HepG2 (cell line): ENCODE data around the gene CALD1. TPM values are rescaled to one million over a fixed set of nuclear protein-coding genes. Genes with fewer than 3 reads are reported as not detected.

ENCODE experiments used
- GPBP1L1 ChIP-seq: sonication (generic); formaldehyde crosslinking; IDR thresholded peaks from 2 replicates; pipeline ENCODE4 v1.5.0; 2020; ENCODE audit warnings: mild to moderate bottlenecking, missing genetic modification reagents
- HHEX ChIP-seq: IDR thresholded peaks from 2 replicates; pipeline ENCODE4 v1.6.1; 2016; ENCODE audit warnings: control low read depth
- HOXA7 ChIP-seq: sonication (generic); formaldehyde crosslinking; IDR thresholded peaks from 2 replicates; pipeline ENCODE4 v1.8.1; 2022; ENCODE audit warnings: mild to moderate bottlenecking, missing genetic modification reagents, moderate library complexity
- MED8 ChIP-seq: sonication (generic); formaldehyde crosslinking; IDR thresholded peaks from 2 replicates; pipeline ENCODE4 v1.8.1; 2023; ENCODE audit warnings: mild to moderate bottlenecking, missing genetic modification reagents; ENCODE audit not compliant: insufficient replicate concordance
- NFIC ChIP-seq: IDR thresholded peaks from 2 replicates; pipeline ENCODE4 v1.6.1; 2012; ENCODE audit warnings: mild to moderate bottlenecking, low read length, inconsistent platforms
- NFYB ChIP-seq: sonication (generic); formaldehyde crosslinking; IDR thresholded peaks from 2 replicates; pipeline ENCODE4 v1.4.0; 2020; ENCODE audit warnings: missing genetic modification reagents
- NR2F6 ChIP-seq, 2 experiments: IDR thresholded peaks; 2 replicates each; pipeline ENCODE4 v1.6.1; 2016; ENCODE audit warnings: antibody characterized with exemption in 1 of 2, mild to moderate bottlenecking in 1 of 2
- PLRG1 ChIP-seq: fragments of 450-650 bp; conservative IDR thresholded peaks from 2 replicates; pipeline ENCODE4 v1.6.1; 2016
- RBM39 ChIP-seq: fragments of 200-400 bp; formaldehyde crosslinking; IDR thresholded peaks from one replicate; pipeline ENCODE4 v1.6.1; 2018; ENCODE audit warnings: antibody characterized with exemption, mild to moderate bottlenecking, low read depth, low read length; ENCODE audit not compliant: poor library complexity, severe bottlenecking
- REXO4 ChIP-seq: sonication (generic); formaldehyde crosslinking; IDR thresholded peaks from 2 replicates; pipeline ENCODE4 v1.8.0; 2022; ENCODE audit warnings: missing genetic modification reagents, mild to moderate bottlenecking, borderline replicate concordance
- TEAD3 ChIP-seq: optimal IDR thresholded peaks from 2 replicates; pipeline ENCODE3; 2016; ENCODE audit warnings: borderline replicate concordance
- TFDP2 ChIP-seq: sonication (generic); formaldehyde crosslinking; IDR thresholded peaks from 2 replicates; pipeline ENCODE4 v1.4.0; 2020; ENCODE audit warnings: missing genetic modification reagents
- ZBTB7A ChIP-seq: sonication (generic); formaldehyde crosslinking; IDR thresholded peaks from 2 replicates; pipeline ENCODE4 v1.8.0; 2022; ENCODE audit warnings: mild to moderate bottlenecking, missing genetic modification reagents
- ZFYVE20 ChIP-seq: sonication (generic); formaldehyde crosslinking; IDR thresholded peaks from 2 replicates; pipeline ENCODE4 v1.8.0; 2023; ENCODE audit warnings: low read depth, mild to moderate bottlenecking, moderate library complexity, missing genetic modification reagents, borderline replicate concordance
- ZMYM3 ChIP-seq: sonication (generic); formaldehyde crosslinking; IDR thresholded peaks from 2 replicates; pipeline ENCODE4 v1.5.1; 2020; ENCODE audit warnings: mild to moderate bottlenecking, missing genetic modification reagents
- ZNF136 ChIP-seq: sonication (generic); formaldehyde crosslinking; IDR thresholded peaks from 2 replicates; pipeline ENCODE4 v1.8.1; 2022; ENCODE audit warnings: low read depth, mild to moderate bottlenecking, moderate library complexity, missing genetic modification reagents
- ZNF530 ChIP-seq: sonication (generic); formaldehyde crosslinking; IDR thresholded peaks from 2 replicates; pipeline ENCODE4 v1.5.0; 2020; ENCODE audit warnings: low read depth, mild to moderate bottlenecking, missing genetic modification reagents
- ZNF569 ChIP-seq: sonication (generic); formaldehyde crosslinking; IDR thresholded peaks from 2 replicates; pipeline ENCODE4 v1.5.0; 2020; ENCODE audit warnings: mild to moderate bottlenecking, missing genetic modification reagents, moderate library complexity, borderline replicate concordance
- ZNF598 ChIP-seq: sonication (generic); formaldehyde crosslinking; IDR thresholded peaks from 2 replicates; pipeline ENCODE4 v1.5.1; 2020; ENCODE audit warnings: mild to moderate bottlenecking, missing genetic modification reagents, borderline replicate concordance
- ZNF672 ChIP-seq: sonication (generic); formaldehyde crosslinking; IDR thresholded peaks from 2 replicates; pipeline ENCODE4 v1.8.1; 2022; ENCODE audit warnings: missing genetic modification reagents
- ZNF772 ChIP-seq: sonication (generic); formaldehyde crosslinking; IDR thresholded peaks from 2 replicates; pipeline ENCODE4 v1.5.0; 2020; ENCODE audit warnings: mild to moderate bottlenecking, missing genetic modification reagents
- polyA plus RNA-seq, 8 experiments: library from polyadenylated mRNA; depleted of rRNA in 3 of 8; stranded (reverse) in 7 of 8; unstranded in 1 of 8; fragments of >200 nt; fragmentation: Illumina TruSeq in 4 of 8; extraction: Trizol in 4 of 8; gene quantifications; 2 replicates each; pipeline versions ENCODE4 v1.2.1 to v1.2.3, GENCODE V29; 2011 to 2016; ENCODE audit warnings: low read depth in 4 of 8, missing spikeins in 1 of 8, mixed read lengths in 1 of 8; ENCODE audit not compliant: insufficient read depth in 1 of 8
- total RNA-seq, 5 experiments: library from RNA; depleted of rRNA; stranded (reverse); fragments of >200 nt; fragmentation: Illumina TruSeq; extraction: Trizol; gene quantifications; 2 replicates each; pipeline ENCODE4 v1.2.3, GENCODE V29; 2016; ENCODE audit warnings: low read depth in 1 of 5
- TF ChIP-seq, protein P1 (sequence below): sonication (generic); formaldehyde crosslinking; IDR thresholded peaks from 2 replicates; pipeline ENCODE4 v1.8.0; 2022; ENCODE audit warnings: missing genetic modification reagents, mild to moderate bottlenecking, moderate library complexity, borderline replicate concordance
- TF ChIP-seq, protein P2 (sequence below): IDR thresholded peaks from 2 replicates; pipeline ENCODE4 v1.6.1; 2016; ENCODE audit warnings: missing biosample characterization, missing genetic modification reagents, low read depth

CALD1 gene
- total and polyA plus RNA-seq, 2 of the 13 experiments (the other 11 are each of a cell fraction or from before 2014, with no cell fraction given): 53.0 to 112 TPM

- TF ChIP-seq, protein P1, sequence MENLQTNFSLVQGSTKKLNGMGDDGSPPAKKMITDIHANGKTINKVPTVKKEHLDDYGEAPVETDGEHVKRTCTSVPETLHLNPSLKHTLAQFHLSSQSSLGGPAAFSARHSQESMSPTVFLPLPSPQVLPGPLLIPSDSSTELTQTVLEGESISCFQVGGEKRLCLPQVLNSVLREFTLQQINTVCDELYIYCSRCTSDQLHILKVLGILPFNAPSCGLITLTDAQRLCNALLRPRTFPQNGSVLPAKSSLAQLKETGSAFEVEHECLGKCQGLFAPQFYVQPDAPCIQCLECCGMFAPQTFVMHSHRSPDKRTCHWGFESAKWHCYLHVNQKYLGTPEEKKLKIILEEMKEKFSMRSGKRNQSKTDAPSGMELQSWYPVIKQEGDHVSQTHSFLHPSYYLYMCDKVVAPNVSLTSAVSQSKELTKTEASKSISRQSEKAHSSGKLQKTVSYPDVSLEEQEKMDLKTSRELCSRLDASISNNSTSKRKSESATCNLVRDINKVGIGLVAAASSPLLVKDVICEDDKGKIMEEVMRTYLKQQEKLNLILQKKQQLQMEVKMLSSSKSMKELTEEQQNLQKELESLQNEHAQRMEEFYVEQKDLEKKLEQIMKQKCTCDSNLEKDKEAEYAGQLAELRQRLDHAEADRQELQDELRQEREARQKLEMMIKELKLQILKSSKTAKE (CRISPR knock-in tag): no peak
- no peak for TF ChIP-seq REXO4 (CRISPR knock-in tag)
- no peak for TF ChIP-seq HHEX
- peak; percentile 12; the same call in 1 of the 2 replicates for TF ChIP-seq NFYB (CRISPR knock-in tag)
- no peak for TF ChIP-seq GPBP1L1 (CRISPR knock-in tag)
- peak; percentile 68 for TF ChIP-seq NR2F6 (IDR thresholded peaks at IDR 0.05)
- TF ChIP-seq NR2F6 (CRISPR knock-in tag; IDR thresholded peaks at IDR 0.05): peak; percentile 19; the same call in 1 of the 2 replicates
- TF ChIP-seq ZNF136: no peak
- TF ChIP-seq TEAD3 (CRISPR knock-in tag): peak; percentile 85
- no peak for TF ChIP-seq ZNF672 (CRISPR knock-in tag)
- no peak for TF ChIP-seq ZNF530
- no peak for TF ChIP-seq RBM39
- no peak for TF ChIP-seq ZNF772 (CRISPR knock-in tag)
- TF ChIP-seq ZBTB7A: no peak
- TF ChIP-seq ZMYM3 (CRISPR knock-in tag): 0 out of 2 replicates have a peak, but pooled peaks have one; percentile 29
- TF ChIP-seq HOXA7 (CRISPR knock-in tag): no peak
- TF ChIP-seq, protein P2, sequence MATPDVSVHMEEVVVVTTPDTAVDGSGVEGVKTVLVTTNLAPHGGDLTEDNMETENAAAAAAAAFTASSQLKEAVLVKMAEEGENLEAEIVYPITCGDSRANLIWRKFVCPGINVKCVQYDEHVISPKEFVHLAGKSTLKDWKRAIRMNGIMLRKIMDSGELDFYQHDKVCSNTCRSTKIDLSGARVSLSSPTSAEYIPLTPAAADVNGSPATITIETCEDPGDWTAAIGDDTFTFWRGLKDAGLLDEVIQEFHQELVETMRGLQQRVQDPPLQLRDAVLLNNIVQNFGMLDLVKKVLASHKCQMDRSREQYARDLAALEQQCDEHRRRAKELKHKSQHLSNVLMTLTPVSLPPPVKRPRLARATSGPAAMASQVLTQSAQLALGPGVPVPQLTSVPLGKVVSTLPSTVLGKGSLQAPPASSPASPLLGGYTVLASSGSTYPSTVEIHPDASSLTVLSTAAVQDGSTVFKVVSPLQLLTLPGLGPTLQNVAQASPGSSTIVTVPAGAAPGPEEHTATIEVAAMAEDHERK (CRISPR knock-in tag): no peak
- no peak for TF ChIP-seq ZFYVE20
- TF ChIP-seq ZNF598: no peak
- TF ChIP-seq PLRG1: no peak
- no peak for TF ChIP-seq ZNF569 (CRISPR knock-in tag)
- no peak; the same call in 1 of the 2 replicates for TF ChIP-seq TFDP2
- TF ChIP-seq MED8 (CRISPR knock-in tag): peak; percentile 20
- TF ChIP-seq NFIC: peak; percentile 52; the same call in 1 of the 2 replicates
Observed at GRCh38 chr7:134891696-134892678, 112.6 kb downstream of the CALD1 start (continued).
